Thymus (tissue), 2 donors: ENCODE data around the gene RPUSD4. TPM values are rescaled to one million over a fixed set of nuclear protein-coding genes. Genes with fewer than 3 reads are reported as not detected.

Experiments used
- polyA plus RNA-seq: library from polyadenylated mRNA; stranded (reverse); fragments of 200-250 nt; gene quantifications from one replicate; pipeline ENCODE4 v1.2.3, GENCODE V29; 2013
- total RNA-seq: library from RNA; stranded (reverse); fragments of 120-200 nt; gene quantifications from one replicate; pipeline ENCODE4 v1.2.4, GENCODE V29; 2013
- donor health status: healthy.

RPUSD4 gene
- total and polyA plus RNA-seq, 2 donors, result 16.0 to 20.5 TPM

Other genes with a start within 250 kb of the RPUSD4 start
- 3.9 TPM for gene CDON, start 148.8 kb downstream of the RPUSD4 start, total RNA-seq
- 1.4 TPM for gene CDON, start 148.8 kb downstream of the RPUSD4 start, polyA plus RNA-seq
- gene FAM118B, start 132 bp upstream of the RPUSD4 start, total RNA-seq, result 23.7 TPM
- 9.5 TPM for gene FAM118B, start 132 bp upstream of the RPUSD4 start, polyA plus RNA-seq
- 44.3 TPM for gene SRPRA, start 57.2 kb upstream of the RPUSD4 start, total RNA-seq
- gene SRPRA, start 57.2 kb upstream of the RPUSD4 start, polyA plus RNA-seq, result 46.2 TPM
- gene FOXRED1, start 57.5 kb upstream of the RPUSD4 start, total RNA-seq, result 29.5 TPM
- gene FOXRED1, start 57.5 kb upstream of the RPUSD4 start, polyA plus RNA-seq, result 25.2 TPM
- 1.8 TPM for gene TIRAP, start 71.4 kb upstream of the RPUSD4 start, total RNA-seq
- 4.8 TPM for gene TIRAP, start 71.4 kb upstream of the RPUSD4 start, polyA plus RNA-seq
- gene DCPS, start 92.4 kb upstream of the RPUSD4 start, total RNA-seq, result 17.2 TPM
- 17.2 TPM for gene DCPS, start 92.4 kb upstream of the RPUSD4 start, polyA plus RNA-seq
- 5.9 TPM for gene ST3GAL4, start 144.0 kb upstream of the RPUSD4 start, total RNA-seq
- gene ST3GAL4, start 144.0 kb upstream of the RPUSD4 start, polyA plus RNA-seq, result 6.1 TPM